GM21526 (cell line): ENCODE results near the gene RGS14.
"Not testable (repeated sequence)": the region's sequence is repeated elsewhere in the genome, so short reads cannot be mapped to it uniquely, and the experiment has no call there.

Experiments
- ATAC-seq: cut with Tn5 transposase; IDR thresholded peaks from one replicate; pipeline ENCODE4 v1.9.1; 2021; ENCODE audit warnings: moderate library complexity; ENCODE audit not compliant: unreplicated experiment, low FRiP score

RGS14 gene

GRCh38 chr5:177344891-177345290, 12.8 kb upstream of the RGS14 start:
- no peak for ATAC-seq

DNA sequence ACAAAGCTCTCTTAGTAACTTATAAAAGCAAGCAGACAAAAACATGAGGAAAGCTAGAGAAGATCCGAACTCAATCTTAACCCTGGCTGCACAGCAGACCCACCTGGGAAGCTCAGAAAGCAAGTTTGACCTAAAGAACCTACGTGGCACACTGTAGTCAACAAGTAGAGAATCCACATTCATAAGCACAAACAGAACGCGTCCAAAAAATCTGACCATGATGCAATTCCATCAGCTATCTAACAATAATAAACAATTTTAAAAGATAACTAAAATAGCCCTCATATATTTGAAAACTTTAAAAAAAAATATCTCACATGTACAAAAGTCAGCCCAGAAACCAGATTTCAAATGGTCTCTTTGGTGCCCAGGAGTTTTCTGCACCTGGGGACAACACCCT, 10.9 kb upstream of the RGS14 start:
- no peak for ATAC-seq

DNA sequence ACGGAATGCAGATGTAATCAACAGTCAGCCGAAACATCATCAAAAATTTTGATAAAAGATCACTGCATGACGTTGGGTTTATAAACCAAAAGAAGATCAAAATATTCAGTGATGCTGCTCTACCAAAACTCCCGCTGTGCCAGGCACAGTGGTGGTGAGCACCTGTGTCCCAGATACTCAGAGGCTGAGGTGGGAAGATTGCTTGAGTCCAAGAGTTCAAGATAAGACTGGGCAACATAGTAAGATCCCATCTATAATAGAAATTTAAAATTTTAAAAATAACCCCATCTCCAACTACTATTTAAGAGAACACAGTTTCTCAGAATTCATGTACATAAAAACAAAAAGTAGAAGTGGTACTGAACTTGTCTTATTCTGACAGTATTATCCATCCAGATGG, 10.0 kb upstream of the RGS14 start:
- ATAC-seq: no peak

DNA sequence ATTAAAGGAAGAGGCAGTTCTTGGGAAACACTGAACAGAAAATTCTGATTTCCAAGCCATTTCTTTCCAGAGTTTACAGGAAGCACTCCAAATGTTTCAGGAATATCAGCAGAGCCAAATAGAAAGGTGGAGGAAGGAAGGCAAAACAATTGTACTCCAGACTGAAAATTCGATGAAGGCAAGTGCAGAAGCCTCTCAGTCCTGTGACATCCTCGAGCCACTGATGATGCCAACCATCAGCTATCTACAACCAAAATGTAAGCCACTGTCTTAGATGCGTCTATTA, 8.4 kb upstream of the RGS14 start:
- no peak for ATAC-seq

- no peak for ATAC-seq
These were observed 8.0 kb upstream of the RGS14 start for GRCh38 chr5:177349762-177350161.

- ATAC-seq: no peak
These were observed 6.8 kb upstream of the RGS14 start for GRCh38 chr5:177350776-177351391.

DNA sequence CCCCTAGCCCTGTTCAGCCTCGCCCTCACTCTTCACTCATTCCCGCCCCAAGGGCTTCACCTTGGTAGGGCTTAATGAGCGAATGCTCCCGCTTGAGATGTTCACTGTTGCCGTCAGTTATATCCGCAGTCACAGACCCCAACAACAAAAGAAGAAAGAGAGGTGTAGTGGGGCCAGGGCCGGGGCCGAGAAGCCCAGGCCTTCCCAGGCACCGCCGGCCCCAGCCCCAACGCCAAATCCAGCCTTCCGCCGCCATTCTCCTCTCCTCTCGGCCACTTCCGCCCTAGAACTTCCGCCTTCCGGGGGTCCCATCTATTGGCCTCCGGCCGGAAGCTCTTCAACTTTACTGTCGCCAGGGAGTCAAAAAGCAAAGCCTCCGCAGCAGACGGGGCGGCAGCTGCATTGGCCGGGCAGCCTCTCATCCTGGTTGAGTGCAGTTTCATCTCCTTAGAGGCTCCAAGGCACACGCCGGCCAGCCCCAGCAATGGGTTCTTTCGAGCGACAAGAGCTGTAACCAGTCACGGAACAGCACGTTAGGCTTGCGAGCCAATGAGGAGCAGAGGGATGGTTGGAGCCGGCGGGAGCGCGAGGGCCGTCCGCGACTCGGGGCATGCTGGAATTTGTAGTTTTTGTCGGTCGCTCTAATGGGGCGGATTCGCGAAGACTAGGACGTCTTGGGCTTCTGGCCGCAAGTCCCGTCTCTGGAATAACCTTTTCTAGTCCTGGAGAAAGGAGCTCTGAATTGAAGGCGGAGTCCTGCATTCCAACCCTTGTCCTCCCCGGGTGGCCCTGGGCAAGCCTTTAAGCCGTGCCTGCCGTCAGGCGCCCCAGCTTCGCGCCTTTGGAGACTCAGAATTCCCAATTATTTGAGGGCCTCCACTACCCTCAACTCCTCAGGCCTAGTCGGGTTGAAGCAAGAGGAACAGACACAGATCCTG, 6.1 kb upstream of the RGS14 start, which contains the start of gene LMAN2:
TSS of gene LMAN2 (minus strand) at position 277 of the 938 bp plus-strand sequence. CDS start at position 256, 21 bp downstream.
- ATAC-seq: peak; percentile 90

- ATAC-seq: no peak
These were observed 4.6 kb upstream of the RGS14 start for GRCh38 chr5:177353093-177353492.

DNA sequence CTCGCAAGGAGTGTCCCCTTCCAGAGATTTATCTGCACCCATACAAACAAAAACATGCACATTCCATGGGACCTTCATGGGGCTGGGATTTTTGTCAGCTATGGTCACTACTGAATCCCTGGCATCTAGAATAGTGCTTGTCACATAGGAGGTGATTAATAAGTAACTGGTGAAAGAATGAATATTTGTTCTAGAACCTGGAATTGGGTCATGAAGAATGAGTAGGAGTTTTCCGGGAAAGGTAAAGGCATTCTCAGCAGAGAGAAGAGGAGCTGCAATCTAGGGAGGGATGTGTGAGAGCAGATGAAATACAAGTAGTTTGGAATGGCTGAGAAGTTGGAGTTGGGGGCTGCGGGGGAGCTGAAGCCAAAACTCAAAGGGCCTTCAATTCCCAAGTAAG, 3.5 kb upstream of the RGS14 start:
- no peak for ATAC-seq

DNA sequence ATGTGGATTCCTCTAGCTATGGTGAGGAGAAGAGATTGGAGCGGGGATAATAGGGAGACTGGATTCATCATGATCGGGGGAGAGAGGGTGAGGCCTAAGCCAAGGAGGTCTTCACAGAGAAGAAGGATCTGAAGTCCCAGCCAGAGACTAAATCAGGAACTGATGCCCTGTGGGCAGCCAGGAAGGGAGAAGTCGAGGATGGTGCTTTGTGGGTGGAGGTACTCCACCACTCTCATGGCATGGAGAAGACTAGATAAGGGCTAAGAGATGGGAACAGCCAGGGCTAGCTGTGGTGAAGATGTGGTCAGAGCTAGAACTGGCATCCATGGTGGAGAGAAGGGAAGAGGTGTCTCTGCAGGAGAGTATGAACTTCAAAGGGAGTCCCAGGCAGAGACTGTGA, 3.0 kb upstream of the RGS14 start:
- no peak for ATAC-seq

GRCh38 chr5:177355162-177355867, 2.4 kb upstream of the RGS14 start:
- no peak for ATAC-seq

DNA sequence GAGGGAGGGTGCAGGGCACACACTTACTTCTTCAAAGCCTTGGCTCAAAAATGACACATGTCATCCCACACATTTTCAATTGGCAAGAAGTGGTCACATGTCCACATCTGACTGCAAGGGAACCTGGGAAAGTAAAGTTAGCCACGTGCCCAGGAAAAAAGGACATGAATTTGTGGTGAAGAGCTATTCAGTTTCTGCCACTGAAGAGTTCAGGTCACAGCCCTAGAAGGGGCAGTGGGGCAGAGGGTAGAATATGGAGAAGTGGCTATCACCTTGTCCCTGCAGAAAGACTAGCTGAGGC, 1.9 kb upstream of the RGS14 start:
- ATAC-seq: no peak

DNA sequence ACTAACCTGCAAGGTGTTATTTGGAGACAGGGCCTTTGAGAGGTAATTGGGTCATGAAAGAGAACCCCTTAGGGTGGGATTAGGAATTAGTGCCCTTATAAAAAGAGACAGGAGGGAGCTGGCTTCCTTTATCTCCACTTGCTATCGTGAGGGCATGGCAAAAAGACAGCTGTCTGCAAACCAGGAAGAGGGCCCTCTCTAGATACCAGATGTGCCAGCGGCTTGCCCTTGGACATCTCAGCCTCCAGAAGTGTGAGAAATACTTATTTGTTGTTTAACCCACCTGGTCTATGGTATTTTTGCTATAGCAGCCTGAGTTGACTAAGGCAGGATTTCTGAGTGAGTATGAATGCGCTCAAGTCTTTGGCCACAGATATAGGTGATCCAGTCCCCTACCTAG, 978 bp upstream of the RGS14 start:
- ATAC-seq: no peak

GRCh38 chr5:177357146-177357458, 622 bp upstream of the RGS14 start:
- peak; percentile 4 for ATAC-seq

DNA sequence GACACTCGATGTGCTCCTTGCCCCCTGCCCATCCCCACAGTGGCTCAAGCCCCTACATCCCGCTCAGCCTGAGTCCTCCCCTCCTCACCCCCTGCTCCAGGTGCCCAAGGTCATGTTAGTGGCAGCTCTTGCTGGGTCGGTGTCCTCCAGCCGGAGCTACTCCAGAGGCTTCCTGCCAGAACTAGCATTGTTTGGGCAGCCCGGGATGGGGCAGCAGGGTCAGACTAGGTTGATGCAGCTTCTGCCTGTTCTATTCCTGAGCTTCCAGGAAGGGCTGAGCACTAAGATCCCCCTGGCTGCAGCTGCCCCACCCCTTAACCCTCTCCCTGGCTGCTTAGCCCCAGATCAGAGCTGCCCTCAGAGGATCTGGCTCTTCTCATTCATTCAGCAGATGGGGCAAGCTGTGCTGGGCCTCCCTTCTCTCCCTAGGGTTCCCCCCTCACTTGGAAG, 671 bp downstream of the RGS14 start:
- no peak for ATAC-seq

- no peak for ATAC-seq
These were observed 1.7 kb downstream of the RGS14 start for GRCh38 chr5:177359451-177359851.

DNA sequence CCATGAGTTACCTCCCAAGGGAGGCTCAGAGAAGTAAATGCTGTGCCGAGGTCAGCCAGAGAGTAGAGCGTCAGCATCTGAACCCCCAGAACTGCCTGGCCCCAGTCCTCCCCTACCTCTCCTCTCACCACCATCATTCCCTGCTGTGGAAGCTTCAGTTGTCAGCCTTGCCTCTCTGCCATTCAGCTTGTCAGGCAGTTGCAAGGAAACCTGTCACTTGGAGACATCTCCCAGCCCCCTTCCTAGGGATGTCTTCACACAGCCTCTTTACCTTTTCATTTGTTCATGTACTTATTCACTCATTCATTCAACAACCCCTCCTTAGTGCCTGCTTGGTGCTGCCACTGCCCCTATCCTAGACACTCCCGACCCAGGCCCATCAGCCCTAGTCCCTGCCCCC, 2.1 kb downstream of the RGS14 start:
- no peak for ATAC-seq

GRCh38 chr5:177360740-177361139, 3.0 kb downstream of the RGS14 start:
- not testable (repeated sequence) for ATAC-seq

DNA sequence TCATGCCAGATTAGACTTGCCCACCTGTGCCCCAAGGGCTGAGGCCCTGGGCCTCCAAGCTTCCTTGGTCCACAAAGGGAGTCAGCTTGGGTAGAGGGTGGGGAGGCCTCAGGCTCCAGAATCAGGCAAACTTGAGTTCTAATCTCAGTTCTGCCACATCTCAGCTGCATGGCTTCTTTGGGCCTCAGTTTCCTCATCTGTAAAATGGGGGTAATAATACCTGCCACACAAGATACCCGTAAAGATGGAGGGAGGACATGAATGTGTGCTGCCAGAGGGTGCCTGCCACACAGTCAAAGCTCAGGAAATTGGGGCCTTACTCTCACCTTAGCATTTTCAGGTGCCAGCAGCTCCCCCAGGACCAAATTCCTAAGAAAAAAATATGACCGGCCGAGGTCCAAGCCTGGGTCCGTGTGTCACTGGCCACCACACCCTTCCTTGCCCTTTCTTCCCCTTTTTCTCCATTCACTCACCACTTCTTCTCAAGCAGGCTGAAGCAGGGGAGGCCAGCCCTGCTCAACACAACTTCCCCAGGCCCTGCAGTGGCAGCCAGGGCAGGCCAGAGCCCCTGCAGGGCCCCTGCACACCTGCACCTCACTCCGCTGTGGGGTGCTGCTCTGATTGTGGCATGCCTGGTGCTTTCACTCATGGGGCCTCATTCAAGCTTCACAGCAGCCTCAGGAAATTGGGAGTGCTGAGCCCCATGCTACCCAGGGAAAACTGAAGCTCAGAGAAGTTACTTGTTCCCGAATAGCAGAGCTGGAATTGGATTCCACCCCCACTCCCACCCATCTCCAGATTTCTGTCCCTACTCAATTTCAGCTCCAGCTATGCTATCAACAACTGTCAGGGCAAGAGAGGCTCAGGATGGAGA, 3.9 kb downstream of the RGS14 start:
- ATAC-seq: no peak

DNA sequence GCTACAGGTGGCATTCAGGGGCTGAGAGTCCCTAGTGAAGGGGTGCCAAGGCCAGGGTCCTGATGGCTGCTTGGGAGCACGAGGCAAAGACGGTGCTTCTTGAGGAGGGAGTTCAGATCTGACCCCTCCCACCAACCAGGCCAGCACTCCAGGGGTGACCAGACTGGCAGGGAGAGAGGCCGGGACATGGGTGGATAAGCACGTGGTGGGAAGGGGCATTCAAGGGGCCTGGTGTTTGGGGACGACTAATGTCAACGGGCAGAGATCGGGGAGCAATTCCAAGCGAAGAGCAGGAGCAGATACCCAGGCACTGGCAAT, 4.5 kb downstream of the RGS14 start:
- ATAC-seq: no peak
